OCI-LY1 (cell line): ENCODE results near the gene PDCD1LG2.

Experiments used
- EZH2 ChIP-seq: fragments of 200-600 bp; sonication (generic), shearing (Covaris generic); IDR thresholded peaks from 2 replicates; pipeline ENCODE4 v1.8.0; 2017; ENCODE audit warnings: borderline replicate concordance, mixed run types, mild to moderate bottlenecking, antibody characterized with exemption, low read length, moderate library complexity, mixed read lengths
- TF ChIP-seq, protein P1 (sequence below): fragments of 200-600 bp; sonication (generic), shearing (Covaris generic); IDR thresholded peaks from 2 replicates; pipeline ENCODE4 v1.5.1; 2017; ENCODE audit warnings: mild to moderate bottlenecking, antibody characterized with exemption, low read length, moderate library complexity, mixed read lengths

DNA sequence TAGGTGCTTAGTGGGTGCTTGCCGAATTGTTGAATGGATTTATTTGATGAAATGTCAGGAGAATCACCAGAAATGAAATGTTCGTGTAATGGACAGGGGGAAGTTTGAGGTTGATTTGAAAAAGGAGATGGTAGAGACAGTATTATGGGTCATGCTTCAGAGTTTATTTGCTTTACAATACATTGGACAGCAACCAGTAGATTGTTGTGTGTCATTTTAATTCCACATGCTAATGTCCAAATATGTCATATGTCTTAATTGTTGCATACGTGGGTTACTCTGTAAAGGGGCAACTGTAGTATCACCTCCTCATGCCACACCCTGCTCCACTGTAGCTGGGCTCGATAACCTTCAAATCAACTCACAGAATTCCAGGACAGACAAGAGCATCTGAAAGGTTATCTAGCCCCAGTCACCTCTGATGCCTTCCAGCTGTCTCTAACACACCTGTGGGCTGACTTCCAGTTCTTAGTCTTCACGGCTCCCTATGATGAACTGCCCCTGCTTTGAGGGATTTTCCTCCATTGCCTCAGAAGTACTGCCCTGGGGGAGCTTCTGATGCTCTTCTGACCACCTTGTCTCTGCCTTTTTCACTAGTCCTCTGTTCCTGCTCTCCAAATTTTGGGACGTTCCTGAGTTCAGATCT is 1.7 kb downstream of the PDCD1LG2 start:
- TF ChIP-seq, protein P1, sequence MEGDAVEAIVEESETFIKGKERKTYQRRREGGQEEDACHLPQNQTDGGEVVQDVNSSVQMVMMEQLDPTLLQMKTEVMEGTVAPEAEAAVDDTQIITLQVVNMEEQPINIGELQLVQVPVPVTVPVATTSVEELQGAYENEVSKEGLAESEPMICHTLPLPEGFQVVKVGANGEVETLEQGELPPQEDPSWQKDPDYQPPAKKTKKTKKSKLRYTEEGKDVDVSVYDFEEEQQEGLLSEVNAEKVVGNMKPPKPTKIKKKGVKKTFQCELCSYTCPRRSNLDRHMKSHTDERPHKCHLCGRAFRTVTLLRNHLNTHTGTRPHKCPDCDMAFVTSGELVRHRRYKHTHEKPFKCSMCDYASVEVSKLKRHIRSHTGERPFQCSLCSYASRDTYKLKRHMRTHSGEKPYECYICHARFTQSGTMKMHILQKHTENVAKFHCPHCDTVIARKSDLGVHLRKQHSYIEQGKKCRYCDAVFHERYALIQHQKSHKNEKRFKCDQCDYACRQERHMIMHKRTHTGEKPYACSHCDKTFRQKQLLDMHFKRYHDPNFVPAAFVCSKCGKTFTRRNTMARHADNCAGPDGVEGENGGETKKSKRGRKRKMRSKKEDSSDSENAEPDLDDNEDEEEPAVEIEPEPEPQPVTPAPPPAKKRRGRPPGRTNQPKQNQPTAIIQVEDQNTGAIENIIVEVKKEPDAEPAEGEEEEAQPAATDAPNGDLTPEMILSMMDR: no peak
- TF ChIP-seq EZH2: no peak
